ENCODE results near the gene ATAD2B.

DNA sequence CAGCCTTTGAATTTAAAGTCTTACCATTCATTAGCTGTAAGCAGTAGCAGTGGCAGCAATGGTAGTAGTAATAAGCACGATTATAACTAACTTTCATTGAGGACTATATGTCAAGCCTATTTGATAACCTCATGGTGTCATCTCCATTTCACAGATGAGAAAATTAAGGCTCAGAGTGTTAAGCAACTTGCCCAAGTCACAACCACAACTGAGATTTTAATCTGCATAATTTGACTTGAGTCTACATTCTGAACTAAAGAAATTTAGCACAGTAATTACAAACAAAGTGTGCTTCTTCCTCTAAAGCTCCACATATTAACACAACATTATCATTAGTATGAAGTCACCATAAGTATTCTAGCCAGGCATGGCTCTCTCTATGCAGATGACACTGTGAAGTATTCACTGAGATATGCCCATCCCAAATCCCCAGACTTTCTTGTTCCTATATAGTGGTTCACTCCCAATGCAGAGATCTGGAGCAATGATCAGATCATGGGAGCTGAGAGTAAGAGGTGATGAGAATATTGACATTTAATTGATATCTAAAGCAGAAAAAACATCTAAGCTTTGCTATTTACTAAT lies 120.2 kb downstream of the ATAD2B start:
- TF ChIP-seq, protein P1, sequence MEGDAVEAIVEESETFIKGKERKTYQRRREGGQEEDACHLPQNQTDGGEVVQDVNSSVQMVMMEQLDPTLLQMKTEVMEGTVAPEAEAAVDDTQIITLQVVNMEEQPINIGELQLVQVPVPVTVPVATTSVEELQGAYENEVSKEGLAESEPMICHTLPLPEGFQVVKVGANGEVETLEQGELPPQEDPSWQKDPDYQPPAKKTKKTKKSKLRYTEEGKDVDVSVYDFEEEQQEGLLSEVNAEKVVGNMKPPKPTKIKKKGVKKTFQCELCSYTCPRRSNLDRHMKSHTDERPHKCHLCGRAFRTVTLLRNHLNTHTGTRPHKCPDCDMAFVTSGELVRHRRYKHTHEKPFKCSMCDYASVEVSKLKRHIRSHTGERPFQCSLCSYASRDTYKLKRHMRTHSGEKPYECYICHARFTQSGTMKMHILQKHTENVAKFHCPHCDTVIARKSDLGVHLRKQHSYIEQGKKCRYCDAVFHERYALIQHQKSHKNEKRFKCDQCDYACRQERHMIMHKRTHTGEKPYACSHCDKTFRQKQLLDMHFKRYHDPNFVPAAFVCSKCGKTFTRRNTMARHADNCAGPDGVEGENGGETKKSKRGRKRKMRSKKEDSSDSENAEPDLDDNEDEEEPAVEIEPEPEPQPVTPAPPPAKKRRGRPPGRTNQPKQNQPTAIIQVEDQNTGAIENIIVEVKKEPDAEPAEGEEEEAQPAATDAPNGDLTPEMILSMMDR (IDR thresholded peaks at IDR 0.05) = no peak
- TF ChIP-seq ZFX (IDR thresholded peaks at IDR 0.05; ENCODE audit: borderline replicate concordance) = no peak
